Activated CD4-positive, alpha-beta T cell treated with anti-CD3 and anti-CD28 coated beads, Interleukin-2, amount 50 U/mL, for 1 hour (primary cell): ENCODE measurements around the gene ADGRD1.
"Not testable (repeated sequence)": the region's sequence is repeated elsewhere in the genome, so short reads cannot be mapped to it uniquely, and the experiment has no call there.

Source experiments
- DNase-seq: peaks from one replicate; pipeline ENCODE4 v3.0.0-alpha.2; 2020

Gene ADGRD1

DNA sequence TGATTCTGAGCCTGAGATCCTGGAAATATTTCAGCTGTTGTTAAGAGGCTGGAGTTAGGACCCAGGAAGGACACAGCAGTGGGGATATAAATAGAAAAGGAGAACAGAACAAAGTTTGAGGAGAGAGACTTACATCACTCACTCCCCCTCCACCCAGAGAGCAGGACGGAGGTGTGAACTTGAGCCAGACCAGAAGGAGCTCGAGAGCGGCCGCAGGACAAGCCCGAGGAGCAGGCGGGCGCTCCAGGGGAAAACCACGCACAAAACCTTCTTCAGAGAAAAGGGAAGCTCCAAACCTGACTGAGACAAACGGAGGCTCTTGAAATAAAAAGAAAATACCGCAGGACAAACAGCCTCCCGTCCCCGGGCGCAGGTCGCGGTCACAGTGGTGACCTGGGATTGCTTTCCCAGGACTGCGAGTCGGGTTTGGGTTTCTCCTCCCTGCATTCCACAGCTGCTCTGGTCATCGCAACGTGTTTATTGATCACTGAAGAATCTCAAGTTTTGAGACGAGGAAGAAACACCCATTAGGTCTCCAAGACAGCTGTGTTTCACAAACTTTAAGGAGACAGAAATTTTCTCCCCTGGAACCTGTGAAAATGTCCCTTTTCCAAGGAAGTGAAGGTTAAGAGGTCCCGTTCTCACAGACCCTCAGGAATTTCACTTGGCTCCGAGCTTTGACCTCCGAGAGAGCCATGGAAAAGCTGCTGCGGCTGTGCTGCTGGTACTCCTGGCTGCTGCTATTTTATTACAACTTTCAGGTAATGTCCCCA lies at the start of gene ADGRD1:
TSS of gene ADGRD1 (plus strand) at position 137 of the 773 bp plus-strand sequence. CDS start at position 696, 559 bp downstream.
- no peak for DNase-seq

DNA sequence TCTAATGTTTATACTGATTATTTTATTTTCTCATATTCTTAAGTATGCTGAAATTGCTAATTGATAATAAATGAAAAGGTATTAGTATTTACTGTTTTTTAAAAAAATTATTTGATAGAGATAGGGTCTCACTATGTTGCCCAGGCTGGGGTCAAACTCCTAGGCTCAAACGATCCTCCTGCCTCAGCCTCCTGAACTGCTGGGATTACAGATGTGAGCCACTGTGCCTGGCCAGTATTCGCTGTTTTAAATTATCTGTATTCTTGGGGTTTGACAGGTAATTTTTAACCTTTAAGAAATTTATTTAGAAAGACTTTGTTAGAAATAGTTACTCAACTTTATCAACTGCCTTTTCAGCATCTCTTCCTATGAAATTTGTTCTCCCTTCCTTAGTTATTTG lies 49.6 kb upstream of the ADGRD1 start:
- no peak for DNase-seq

DNA sequence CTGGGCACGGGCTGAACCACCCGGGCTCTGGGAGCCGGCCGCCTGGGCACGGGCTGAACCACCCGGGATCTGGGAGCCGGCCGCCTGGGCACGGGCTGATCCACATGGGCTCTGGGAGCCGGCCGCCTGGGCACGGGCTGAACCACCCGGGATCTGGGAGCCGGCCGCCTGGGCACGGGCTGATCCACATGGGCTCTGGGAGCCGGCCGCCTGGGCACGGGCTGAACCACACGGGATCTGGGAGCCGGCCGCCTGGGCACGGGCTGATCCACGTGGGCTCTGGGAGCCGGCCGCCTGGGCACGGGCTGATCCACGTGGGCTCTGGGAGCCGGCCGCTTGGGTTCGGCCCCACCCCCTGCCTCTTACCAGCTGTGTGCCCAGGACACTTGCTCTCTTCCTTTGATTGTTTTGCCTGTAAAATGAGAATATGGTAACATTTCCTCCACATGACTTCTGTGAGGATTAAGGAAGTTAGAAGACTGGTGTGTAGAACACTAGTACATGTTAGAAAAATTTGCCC lies 48.7 kb upstream of the ADGRD1 start:
- not testable (repeated sequence) for DNase-seq

DNA sequence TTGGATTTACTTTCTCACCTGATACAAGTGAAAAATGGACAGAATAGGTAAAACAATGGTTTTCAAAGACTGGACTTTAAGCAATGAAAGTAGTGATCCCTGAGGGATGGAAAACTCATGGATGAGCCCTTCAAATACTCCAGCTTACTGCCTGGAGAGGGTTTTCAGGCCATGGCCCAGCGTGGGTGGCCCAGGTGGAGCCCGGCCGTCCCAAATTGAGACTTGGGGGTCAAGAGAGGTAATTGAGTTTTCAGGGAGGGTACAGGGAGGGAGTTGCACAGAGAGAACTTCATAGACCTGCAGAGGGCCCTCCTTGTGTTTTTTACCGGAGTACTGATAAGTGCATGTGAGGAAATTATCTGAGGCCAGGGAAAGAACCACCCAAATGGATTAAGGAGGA lies 44.6 kb upstream of the ADGRD1 start:
- DNase-seq, result no peak

DNA sequence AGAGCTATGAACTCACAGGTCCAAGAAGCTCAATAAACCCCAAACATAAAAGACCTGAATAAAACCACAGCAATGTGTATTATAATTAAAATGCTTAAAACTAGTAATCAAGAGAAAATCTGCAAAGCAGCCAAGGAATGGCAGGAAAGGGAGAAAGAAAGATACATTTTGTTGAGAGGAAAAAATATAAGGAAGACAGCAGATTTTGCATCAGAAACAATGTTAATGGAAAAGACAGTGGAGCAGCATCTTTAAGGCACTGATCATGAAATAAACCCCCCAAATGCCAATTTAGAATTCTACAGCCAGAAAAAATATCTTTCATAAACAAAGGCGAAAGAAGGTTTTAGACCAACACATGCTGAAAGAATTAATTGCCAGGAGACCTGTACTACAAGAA lies 42.5 kb upstream of the ADGRD1 start:
- DNase-seq, result no peak

DNA sequence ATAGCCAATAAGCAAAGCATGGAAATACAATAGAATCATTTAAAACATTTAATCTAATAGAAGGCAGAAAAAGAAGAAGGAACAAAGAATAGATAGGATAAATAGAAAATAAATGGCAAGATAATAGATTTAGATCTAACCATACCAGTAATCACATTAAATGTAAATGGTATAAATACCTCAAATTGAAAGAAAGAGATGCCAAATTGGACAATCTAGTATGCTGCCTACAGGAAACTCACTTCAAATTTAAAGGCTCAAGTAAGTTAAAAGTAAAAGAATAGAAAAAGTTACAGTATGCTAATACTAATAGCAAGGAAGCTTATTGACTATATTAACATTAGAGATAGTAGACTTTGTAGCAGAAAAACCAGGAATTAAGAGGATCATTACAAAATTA lies 41.8 kb upstream of the ADGRD1 start:
- DNase-seq, result no peak

DNA sequence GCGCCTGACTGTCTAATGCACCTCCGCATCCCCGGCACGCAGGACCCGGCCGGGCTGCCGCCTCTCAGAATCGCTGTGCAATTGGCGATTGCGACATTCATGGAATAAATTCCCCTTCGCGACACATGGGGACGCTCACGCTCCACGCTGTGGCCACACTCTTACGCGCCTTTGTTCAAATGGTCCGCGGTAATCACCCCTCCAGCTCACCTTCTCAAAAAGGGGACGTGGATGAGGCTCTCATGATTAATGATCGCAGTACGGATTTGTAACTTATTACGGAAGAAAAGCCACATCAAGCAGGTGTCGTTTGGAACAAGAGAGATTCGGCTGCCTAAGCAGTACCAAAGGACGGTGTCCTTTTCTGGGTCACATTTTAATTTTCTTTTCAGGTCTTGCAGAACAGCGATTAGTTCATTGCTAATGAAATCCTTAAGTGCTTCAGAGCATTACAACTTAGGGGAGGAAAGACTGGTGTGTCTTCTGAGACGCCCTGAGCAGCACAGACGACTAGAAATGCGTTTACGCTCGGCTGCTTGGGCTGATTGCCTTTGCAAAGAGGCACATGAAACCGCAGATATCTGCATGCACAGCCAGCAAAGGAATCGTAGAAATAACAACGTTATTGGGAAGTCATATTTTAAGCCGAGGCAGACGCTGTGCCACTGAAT lies 37.3 kb upstream of the ADGRD1 start:
- no peak for DNase-seq

DNA sequence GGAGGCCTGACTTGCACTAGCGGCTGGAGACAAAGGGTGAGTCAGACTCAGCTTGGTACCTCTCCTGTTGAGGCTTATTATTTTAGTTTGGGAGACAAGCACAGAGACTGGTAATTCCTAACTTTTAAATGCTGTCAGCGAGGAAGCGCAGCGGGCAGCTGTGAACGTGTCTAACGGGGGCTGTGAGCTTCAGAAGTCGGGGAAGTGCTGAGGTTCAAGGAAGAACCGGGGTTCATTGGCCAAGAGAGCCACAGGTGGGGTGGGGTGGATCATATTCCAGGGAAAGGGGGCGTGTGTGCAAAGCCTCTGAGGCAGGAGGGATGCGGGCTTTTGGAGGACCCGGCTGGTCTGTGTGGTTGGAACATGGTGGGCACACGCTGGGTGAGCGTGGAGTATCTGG lies 36.1 kb upstream of the ADGRD1 start:
- no peak for DNase-seq

DNA sequence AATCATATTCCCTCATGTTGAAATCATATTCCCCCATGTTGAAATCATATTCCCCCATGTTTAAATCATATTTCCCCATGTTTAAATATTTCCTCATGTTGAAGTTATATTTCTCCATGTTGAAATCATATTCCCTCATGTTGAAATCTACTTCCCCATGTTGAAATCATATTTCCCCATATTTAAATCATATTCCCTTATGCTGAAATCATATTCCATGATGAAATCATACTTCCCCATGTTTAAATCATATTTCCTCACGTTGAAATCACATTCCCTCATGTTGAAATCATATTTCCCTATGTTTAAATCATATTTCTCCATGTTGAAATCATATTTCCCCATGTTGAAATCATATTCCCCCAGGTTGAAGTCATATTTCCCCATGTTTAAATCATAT lies 34.6 kb upstream of the ADGRD1 start:
- no peak for DNase-seq

DNA sequence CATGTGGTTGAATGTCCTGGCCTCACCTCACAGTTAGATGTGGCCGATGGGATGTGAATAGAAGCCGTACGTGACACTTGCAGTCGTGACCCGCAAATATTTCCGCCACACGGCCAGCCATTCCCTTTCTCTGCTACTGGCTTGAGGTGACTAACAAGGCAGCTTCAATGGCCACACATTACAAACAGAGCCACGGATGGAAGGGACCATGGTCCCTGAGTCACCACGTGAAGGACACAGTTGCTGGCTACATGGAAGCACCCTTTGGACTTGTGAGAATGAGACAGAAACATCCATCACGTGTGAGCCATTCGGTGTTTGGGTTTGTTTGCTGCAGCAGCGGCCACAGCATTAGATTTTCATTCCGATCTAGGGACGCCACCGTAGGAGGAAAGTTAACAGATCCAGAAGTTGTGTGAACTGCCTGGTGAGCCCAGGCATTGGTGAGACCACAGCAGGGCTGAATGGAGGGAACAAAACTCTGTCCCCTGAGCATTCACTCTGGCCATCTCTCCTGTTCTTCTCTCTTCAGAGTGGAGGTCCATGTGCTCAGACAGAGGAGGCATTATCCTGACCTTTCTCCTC lies 33.5 kb upstream of the ADGRD1 start:
- DNase-seq, result no peak

DNA sequence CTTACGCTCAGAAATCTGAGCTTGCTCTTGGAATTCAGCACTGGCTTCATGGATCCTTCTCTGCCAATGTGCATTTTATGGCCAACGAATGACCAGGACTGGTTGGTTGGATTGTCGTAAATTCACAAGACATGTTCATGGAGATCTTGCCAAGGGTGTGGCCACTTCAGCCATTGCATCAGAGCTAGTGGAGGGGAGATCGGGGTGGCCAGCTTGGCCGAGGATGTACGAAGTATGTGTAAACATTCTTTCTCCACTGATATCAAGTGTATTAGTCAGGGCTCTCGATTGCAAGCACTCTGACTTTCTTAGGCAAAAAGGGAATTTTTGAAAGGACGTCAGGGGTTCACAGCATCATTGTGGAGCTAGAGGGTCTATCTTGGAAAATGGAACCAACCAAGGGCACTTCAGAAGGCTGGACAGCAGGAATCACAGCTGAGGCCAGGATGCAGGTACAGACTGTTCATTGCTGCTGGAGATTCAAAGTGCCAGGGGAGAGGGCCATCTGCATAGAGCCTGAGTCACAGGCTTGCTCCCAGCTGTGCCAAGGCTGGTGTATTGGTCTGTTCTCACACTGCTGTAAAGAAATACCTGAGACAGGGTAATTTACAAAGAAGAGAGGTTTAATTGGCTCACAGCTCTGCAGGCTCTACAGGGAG lies 32.9 kb upstream of the ADGRD1 start:
- DNase-seq, result no peak

DNA sequence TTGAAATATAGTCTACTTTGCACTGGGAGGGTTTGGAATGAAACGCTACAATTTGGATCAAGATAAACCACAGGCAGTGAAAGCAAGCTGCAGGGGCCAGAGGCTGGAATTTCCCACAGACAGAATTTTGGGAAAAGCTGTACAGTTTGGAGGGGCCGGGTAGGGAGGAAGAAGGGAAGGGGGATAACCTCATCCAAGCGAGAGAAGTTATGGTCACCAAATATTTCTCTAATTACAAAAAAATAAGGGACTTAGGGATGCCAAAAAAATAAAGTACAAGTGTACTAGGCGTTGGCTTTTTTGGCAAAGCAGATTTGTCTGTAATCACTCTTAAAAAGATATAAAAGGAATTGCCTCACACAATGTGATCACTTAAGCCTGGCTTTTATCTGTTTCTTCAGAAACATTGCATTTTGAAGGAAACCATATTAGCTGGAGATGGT lies 31.2 kb upstream of the ADGRD1 start:
- DNase-seq, result no peak

DNA sequence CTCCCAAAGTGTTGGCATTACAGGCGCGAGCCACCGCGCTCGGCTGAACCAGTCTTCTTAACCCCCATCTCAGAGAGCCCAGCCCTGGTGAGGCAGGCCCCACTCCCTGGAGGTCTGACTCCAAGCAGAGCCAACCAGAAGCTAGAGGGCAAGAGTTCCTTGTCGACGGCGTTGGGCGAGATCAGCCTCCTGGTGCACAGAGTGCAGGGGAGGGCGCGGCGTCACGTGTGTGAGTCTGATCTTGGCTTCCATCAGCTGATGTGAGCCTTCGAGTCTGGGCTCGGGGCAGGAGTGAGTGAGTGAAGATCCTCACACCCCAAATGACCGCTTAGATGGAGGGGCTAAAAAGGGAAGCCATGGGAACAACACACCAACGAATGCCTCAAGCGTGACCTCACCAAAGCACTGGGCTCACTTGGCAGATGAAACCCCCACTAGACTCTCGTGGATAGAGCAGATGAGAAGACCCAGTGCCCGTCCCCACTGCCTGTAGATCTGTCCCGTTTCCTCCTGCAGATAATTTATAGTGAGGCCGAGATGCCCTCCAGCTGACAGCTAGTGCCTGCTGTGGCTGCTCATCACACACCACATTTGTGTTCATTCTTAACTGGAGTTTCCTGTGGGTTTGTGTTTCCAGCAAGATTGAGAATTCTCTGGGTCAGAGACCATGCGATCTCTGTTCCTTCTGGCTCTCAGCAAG lies 28.6 kb upstream of the ADGRD1 start:
- no peak for DNase-seq

DNA sequence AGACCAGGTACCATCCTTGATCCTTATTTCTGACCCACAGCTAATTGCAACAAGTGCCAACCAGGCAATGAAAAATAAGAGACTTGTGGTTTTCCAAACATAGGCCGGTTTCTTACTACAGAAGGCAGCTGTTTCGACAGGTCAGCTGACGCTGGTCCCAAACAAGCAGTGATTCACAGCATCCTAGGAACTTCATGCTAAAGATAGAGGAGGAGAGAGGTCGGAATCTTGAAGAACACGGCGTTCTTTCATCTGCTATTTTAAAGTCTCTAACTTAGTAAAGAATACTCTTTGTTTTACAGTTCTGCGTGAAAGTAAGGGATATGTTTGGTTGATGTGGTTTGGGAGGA lies 28.1 kb upstream of the ADGRD1 start:
- DNase-seq, result no peak

DNA sequence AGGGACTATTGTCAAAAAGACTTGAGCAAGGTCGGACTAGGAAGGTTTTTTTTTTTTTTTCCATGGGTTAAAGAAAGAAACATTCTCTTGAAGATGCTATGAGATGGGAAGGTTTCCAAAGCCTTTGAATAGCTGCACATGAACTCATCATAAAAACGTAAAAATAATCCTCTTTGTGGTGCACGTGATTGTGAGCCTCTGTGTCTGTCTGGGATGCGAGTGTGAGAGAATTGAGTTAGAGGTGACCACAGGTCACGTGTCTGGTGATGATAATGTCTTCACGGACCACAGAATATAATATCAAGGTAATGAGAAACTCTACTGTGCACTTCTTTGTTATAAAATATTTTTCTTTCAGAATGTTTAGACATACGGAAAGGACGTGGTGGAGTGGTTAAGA lies 24.3 kb upstream of the ADGRD1 start:
- no peak for DNase-seq

DNA sequence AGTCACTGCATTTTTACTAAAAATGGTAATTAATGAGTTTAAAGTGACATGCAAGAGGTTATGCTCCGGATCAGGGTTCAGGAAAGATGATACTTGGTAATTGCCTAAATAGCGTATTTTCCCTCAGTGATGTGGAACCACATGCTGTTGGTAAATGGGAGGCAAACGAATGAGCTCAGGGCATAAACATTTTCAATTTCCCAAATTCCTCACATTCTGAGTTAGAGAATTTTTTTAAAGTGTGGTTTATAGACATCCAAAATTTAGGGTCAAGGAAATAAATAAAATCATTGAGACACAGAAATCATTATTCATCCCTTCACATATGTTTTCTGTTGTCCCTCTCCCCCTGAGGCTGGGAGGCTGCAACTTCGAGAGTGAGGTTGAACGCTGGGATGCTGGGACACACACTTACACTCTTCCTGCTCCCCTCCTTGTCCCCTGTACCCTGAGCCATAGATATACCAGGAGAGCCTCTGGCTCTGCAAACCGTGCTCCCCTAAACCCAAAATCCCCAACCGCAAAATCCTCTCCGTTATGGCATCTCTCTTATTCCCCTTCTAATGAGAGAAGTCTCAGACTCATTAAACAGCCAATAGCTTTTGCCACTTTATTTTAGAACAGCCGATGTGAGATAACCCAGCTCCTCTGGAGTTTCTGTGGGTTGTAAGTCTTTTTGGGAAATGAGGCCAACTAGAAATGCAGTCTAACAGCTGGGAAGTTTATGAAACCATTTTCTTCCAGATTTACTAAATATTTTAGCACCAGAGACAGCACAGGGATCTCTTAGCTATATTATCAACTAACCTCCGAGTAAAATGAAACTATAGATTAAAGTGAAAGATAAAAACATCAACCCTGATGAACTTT lies 21.4 kb upstream of the ADGRD1 start:
- no peak for DNase-seq

DNA sequence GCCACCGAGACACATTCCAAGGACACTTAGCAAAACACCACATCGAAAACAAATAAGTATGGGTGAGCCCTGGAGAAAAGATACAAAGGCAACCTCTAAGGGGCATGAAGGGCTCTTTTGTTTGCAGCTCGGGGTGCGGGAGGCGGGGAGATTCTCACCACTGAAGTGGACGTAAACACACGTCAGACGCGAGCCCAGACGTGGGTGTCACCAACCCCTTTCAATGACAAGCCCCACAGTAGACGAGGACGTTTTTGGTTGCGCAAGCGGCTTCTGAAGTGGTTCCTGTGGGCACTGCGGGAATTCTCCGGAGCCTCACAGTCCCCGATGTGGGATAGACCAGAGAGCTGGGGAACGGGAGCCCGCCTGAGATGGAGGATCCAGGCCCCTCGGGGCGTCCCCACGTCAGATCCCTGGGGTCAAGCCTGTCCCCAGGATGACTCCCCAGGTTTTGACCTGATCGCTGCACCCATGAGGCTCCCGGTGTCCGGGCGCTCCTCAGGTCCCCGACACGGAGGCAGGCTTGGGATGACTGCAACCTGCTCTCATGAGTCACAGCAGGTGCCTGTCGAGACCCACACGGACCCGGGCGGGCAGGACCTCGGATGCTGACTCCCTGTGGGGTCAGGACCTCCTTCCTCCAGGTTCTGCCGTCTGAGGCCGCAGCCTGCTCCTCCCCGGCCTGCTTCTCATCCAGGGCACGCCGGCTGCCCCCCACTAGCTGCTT lies 20.3 kb upstream of the ADGRD1 start:
- no peak for DNase-seq

DNA sequence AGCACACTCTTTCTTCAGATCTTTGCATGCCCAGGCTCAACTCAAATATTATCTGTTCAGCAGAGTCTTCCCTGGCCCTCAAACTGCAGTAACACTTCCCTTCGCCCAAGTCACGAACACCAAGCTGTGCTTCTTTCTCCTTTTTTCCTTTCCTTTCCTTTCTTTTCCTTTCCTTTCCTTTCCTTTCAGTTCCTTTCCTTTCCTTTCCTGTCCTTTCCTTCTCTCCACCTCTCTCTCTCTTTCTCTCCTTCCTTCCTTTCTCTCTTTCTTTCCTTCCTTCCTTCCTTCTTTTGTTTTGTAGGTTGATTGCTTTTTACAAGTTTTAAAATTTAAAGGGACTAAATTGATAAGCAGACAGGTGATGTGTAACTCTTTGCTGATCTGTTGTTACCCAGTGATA lies 19.0 kb upstream of the ADGRD1 start:
- DNase-seq, result no peak

DNA sequence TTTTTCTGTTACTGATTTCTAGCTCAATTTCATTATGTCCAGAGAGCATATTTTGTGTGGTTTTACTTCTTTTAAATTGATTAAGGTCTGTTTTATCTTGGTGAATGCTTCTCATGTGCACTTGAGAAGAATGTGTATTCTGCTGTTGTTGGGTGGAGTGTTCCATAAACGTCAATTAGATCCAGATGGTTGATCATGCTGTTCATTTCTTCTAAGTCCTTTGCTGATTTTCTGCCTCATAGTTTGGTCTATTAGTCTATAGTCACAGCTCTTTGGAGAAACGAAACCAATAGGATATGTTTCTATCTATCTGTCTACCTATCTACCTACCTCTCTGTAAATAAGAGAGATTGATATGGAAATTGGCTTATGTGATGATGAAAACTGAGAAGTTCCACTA lies 17.1 kb upstream of the ADGRD1 start:
- no peak for DNase-seq

DNA sequence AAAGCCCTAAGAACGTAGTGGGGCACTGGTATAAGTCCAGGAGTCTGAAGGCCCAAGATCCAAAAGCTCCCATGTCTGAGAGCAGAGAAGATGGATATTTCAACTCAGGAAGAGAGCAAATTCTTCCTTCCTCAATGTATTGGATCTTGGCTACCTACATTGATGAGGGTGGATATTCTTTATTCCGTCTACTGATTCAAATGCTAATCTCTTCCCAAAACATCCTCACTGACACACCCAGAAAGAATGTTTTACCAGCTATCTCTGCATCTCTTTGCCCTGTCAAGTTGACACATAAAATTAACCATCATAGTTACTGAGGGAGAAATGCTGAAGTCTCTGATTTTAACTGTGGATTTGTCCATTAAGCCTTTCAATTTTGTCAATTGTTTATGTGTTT lies 16.6 kb upstream of the ADGRD1 start:
- no peak for DNase-seq

DNA sequence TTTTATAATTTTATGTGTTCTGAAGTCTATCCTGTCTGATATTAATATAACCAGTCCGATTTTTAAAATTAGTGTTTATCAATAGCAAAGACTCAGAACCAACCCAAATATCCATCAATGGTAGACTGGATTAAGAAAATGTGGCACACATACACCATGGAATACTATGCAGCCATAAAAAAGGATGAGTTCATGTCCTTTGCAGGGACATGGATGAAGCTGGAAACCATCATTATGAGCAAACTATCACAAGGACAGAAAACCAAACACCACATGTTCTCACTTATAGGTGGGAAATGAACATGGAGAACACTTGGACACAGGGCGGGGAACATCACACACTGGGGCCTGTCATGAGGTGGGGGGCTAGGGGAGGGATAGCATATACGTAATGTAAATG lies 16.2 kb upstream of the ADGRD1 start:
- DNase-seq, result not testable (repeated sequence)
